Suprapubic skin (tissue), 4 donors: ENCODE measurements around the gene FABP1.

Experiments
- CTCF ChIP-seq, 2 donors: fragments of 200-600 bp in 1 of 2; fragments of 450-650 bp in 1 of 2; sonication (generic) in 1 of 2; IDR thresholded peaks; one replicate each; pipeline ENCODE4 v1.5.1; 2016 to 2019; ENCODE audit warnings: antibody characterized with exemption in 2 of 2, mild to moderate bottlenecking in 1 of 2, moderate library complexity in 1 of 2
- EP300 ChIP-seq: sonication (generic); formaldehyde crosslinking; IDR thresholded peaks from one replicate; pipeline ENCODE4 v1.6.1; 2017; ENCODE audit warnings: antibody characterized with exemption
- POLR2A ChIP-seq, 2 donors: fragments of 450-650 bp; IDR thresholded peaks; one replicate each; pipeline ENCODE4 v1.6.1; 2017; ENCODE audit warnings: antibody characterized with exemption in 2 of 2, mild to moderate bottlenecking in 2 of 2, moderate library complexity in 2 of 2
- POLR2AphosphoS5 ChIP-seq, 3 donors: sonication (generic); formaldehyde crosslinking; IDR thresholded peaks; one replicate each; pipeline ENCODE4 v1.6.1; 2017; ENCODE audit warnings: antibody characterized with exemption in 3 of 3

GRCh38 chr2:88165332-88166003, 37.6 kb upstream of the FABP1 start:
- TF ChIP-seq CTCF (IDR thresholded peaks at IDR 0.05) (no peak), POLR2AphosphoS5 (IDR thresholded peaks at IDR 0.05) (no peak), POLR2A (IDR thresholded peaks at IDR 0.05) (no peak), EP300 (no peak)
